Measurements from ENCODE around the gene MXD4. TPM values are rescaled to one million over a fixed set of nuclear protein-coding genes. Genes with fewer than 3 reads are reported as not detected.
"Not testable (repeated sequence)": the region's sequence is repeated elsewhere in the genome, so short reads cannot be mapped to it uniquely, and the experiment has no call there.

MXD4 gene
- total RNA-seq, 1 donor from 2014 or later = 92.3 TPM

DNA sequence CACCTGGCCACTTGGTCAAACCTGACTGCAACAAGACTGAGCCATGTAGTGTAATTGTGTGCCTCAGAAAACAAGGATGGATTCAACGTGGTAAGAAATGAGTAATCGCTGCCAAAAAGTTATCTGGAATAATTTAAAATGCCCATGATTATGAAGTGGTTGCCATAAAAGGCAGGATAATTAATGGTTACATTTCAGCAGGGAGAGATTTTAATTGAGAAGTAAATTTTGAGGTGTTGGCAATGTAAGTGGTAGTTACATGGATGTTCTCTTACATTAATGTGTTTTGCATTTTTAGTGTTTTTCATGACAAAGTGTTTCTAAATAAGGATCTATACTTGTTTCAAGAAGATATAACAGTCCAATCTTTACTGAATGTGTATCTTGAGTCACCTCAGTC lies 35.6 kb downstream of the MXD4 start:
- H3K4me1 Mint-ChIP-seq (ENCODE audit: low read depth, unreplicated experiment) = no peaks in the 10 kb centered on the region
- TF ChIP-seq, protein P1, sequence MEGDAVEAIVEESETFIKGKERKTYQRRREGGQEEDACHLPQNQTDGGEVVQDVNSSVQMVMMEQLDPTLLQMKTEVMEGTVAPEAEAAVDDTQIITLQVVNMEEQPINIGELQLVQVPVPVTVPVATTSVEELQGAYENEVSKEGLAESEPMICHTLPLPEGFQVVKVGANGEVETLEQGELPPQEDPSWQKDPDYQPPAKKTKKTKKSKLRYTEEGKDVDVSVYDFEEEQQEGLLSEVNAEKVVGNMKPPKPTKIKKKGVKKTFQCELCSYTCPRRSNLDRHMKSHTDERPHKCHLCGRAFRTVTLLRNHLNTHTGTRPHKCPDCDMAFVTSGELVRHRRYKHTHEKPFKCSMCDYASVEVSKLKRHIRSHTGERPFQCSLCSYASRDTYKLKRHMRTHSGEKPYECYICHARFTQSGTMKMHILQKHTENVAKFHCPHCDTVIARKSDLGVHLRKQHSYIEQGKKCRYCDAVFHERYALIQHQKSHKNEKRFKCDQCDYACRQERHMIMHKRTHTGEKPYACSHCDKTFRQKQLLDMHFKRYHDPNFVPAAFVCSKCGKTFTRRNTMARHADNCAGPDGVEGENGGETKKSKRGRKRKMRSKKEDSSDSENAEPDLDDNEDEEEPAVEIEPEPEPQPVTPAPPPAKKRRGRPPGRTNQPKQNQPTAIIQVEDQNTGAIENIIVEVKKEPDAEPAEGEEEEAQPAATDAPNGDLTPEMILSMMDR (IDR thresholded peaks at IDR 0.05; ENCODE audit: insufficient read depth, low read depth, low read length) = no peak
- no peak for TF ChIP-seq EZH2 (IDR thresholded peaks at IDR 0.05; ENCODE audit: insufficient read depth, low read length)

DNA sequence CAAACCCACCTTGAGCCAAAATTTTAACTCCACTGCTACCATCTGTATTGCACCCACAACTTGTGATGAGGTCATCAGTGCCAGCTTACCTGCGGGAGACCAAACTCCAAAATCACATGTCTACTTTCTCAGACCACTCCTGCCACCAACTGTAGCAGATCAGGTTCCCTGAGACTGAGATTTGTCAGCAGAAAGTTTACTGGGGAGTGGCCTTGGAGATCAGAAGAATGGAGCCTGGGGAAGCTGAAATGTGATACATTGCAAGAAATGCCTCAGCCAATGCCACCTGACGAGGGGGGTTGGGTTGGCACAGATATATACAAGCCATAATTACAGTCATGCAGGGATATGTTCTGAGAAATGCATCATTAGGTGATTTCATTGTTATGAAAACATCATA lies 39.1 kb downstream of the MXD4 start:
- Histone ChIP-seq H3K4me1 (ENCODE audit: insufficient read depth, low read length) (peaks cover 4% of the 10 kb centered on the region), H3K27ac (ENCODE audit: low read depth, low read length) (no peak overlapping the region), H3K9ac (ENCODE audit: low read length) (no peak overlapping the region), H4K20me1 (ENCODE audit: insufficient read depth, low read length) (peaks cover 20% of the 10 kb centered on the region), H3K27me3 (ENCODE audit: insufficient read depth, low read length) (no peaks in the 10 kb centered on the region), H3K79me2 (ENCODE audit: insufficient read depth, low read length) (no peaks in the 10 kb centered on the region), H3K9me3 (ENCODE audit: insufficient read depth, low read depth, low read length) (no peaks in the 10 kb centered on the region), H3K4me2 (ENCODE audit: low read length) (no peak overlapping the region), H3K4me3 (ENCODE audit: insufficient read depth, low read depth, low read length) (no peak overlapping the region), H3K36me3 (ENCODE audit: insufficient read depth, low read length) (peaks cover 2% of the 10 kb centered on the region), H2AFZ (ENCODE audit: low read depth, low read length) (no peak overlapping the region)
- Mint-ChIP-seq H3K9me3 (ENCODE audit: unreplicated experiment) (no peaks in the 10 kb centered on the region), H3K27me3 (ENCODE audit: low read depth, unreplicated experiment) (peaks cover 2% of the 10 kb centered on the region), H3K4me3 (ENCODE audit: unreplicated experiment) (no peak overlapping the region), H3K4me1 (ENCODE audit: low read depth, unreplicated experiment) (peaks cover 10% of the 10 kb centered on the region), H3K27ac (ENCODE audit: unreplicated experiment) (no peak overlapping the region), H3K36me3 (ENCODE audit: low read depth, unreplicated experiment) (peaks cover 3% of the 10 kb centered on the region)
- DNase-seq (ENCODE audit: low read depth) (no peak), FAIRE-seq (no peak)
- TF ChIP-seq EZH2 (IDR thresholded peaks at IDR 0.05; ENCODE audit: insufficient read depth, low read length) = no peak

More for the DNA sequence above, 35.6 kb downstream of the MXD4 start:
- no peaks in the 10 kb centered on the region for H3K27me3 Mint-ChIP-seq (ENCODE audit: low read depth, unreplicated experiment)
- Histone ChIP-seq H3K27ac (ENCODE audit: low read depth, low read length) (no peak overlapping the region), H2AFZ (ENCODE audit: low read depth, low read length) (no peak overlapping the region), H3K4me1 (ENCODE audit: insufficient read depth, low read length) (no peaks in the 10 kb centered on the region), H3K27me3 (ENCODE audit: insufficient read depth, low read length) (no peaks in the 10 kb centered on the region), H3K79me2 (ENCODE audit: insufficient read depth, low read length) (no peaks in the 10 kb centered on the region), H4K20me1 (ENCODE audit: insufficient read depth, low read length) (peaks cover 10% of the 10 kb centered on the region), H3K9me3 (ENCODE audit: insufficient read depth, low read depth, low read length) (no peaks in the 10 kb centered on the region), H3K4me3 (ENCODE audit: insufficient read depth, low read depth, low read length) (no peak overlapping the region), H3K4me2 (ENCODE audit: low read length) (no peak overlapping the region), H3K9ac (ENCODE audit: low read length) (no peak overlapping the region), H3K36me3 (ENCODE audit: insufficient read depth, low read length) (peaks cover 2% of the 10 kb centered on the region)
- FAIRE-seq = no peak
- H3K4me3 Mint-ChIP-seq (ENCODE audit: unreplicated experiment) = no peak overlapping the region
- no peak for DNase-seq (ENCODE audit: low read depth)
- peaks cover 3% of the 10 kb centered on the region for H3K36me3 Mint-ChIP-seq (ENCODE audit: low read depth, unreplicated experiment)
- no peaks in the 10 kb centered on the region for H3K9me3 Mint-ChIP-seq (ENCODE audit: unreplicated experiment)
- H3K27ac Mint-ChIP-seq (ENCODE audit: unreplicated experiment) = no peak overlapping the region

DNA sequence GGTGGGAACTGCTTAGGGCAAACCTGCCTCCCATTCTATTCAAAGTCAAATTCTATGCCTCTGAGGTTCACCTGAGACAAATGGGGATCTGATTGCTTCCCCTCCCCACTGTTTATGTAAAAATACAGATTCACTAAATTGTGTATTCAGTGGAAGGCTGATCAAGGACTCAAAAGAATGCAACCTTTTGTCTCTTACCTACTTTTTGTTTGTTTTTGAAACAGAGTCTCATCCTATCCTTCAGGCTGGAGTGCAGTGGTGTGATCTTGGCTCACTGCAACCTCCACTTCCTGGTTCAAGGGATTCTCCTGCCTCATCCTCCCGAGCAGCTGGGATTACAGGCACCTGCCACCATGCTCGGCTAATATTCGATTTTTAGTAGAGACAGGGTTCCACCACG lies 40.5 kb downstream of the MXD4 start:
- H3K9me3 Mint-ChIP-seq (ENCODE audit: unreplicated experiment); H3K27ac ChIP-seq (ENCODE audit: low read depth, low read length); H2AFZ ChIP-seq (ENCODE audit: low read depth, low read length); H3K36me3 Mint-ChIP-seq (ENCODE audit: low read depth, unreplicated experiment); H3K4me3 Mint-ChIP-seq (ENCODE audit: unreplicated experiment); H3K27me3 ChIP-seq (ENCODE audit: insufficient read depth, low read length); H3K4me2 ChIP-seq (ENCODE audit: low read length); FAIRE-seq; H3K4me1 ChIP-seq (ENCODE audit: insufficient read depth, low read length); H3K9me3 ChIP-seq (ENCODE audit: insufficient read depth, low read depth, low read length); H3K27ac Mint-ChIP-seq (ENCODE audit: unreplicated experiment); H3K79me2 ChIP-seq (ENCODE audit: insufficient read depth, low read length); DNase-seq (ENCODE audit: low read depth); H3K4me3 ChIP-seq (ENCODE audit: insufficient read depth, low read depth, low read length); H3K9ac ChIP-seq (ENCODE audit: low read length); H3K27me3 Mint-ChIP-seq (ENCODE audit: low read depth, unreplicated experiment); H3K36me3 ChIP-seq (ENCODE audit: insufficient read depth, low read length): not testable (repeated sequence)
- peaks cover 12% of the 10 kb centered on the region for H3K4me1 Mint-ChIP-seq (ENCODE audit: low read depth, unreplicated experiment)
- H4K20me1 ChIP-seq (ENCODE audit: insufficient read depth, low read length) = peaks cover 25% of the 10 kb centered on the region

All from astrocyte (in vitro differentiated cells and primary cell).